ENCODE data around the gene EPOP. TPM values are rescaled to one million over a fixed set of nuclear protein-coding genes. Genes with fewer than 3 reads are reported as not detected.
A peak's percentile ranks its signal among the peaks of the same experiment; 100 is the strongest.

EPOP gene
- total and polyA plus RNA-seq, 2 of the 13 experiments (the other 11 are each of a cell fraction or from before 2014, with no cell fraction given) = 14.7 to 37.8 TPM

DNA sequence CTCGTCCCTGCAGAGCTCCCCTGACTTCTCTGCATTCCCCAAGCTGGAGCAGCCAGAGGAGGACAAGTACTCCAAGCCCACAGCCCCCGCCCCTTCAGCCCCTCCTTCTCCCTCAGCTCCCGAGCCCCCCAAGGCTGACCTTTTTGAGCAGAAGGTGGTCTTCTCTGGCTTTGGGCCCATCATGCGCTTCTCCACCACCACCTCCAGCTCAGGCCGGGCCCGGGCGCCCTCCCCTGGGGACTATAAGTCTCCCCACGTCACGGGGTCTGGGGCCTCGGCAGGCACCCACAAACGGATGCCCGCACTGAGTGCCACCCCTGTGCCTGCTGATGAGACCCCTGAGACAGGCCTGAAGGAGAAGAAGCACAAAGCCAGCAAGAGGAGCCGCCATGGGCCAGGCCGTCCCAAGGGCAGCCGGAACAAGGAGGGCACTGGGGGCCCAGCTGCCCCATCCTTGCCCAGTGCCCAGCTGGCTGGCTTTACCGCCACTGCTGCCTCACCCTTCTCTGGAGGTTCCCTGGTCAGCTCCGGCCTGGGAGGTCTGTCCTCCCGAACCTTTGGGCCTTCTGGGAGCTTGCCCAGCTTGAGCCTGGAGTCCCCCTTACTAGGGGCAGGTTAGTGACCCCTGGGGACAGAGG lies 41.7 kb upstream of the EPOP start (continued):
- TF ChIP-seq RBM22 (optimal IDR thresholded peaks at IDR 0.05; ENCODE audit: low read length) = peak; percentile 17
- TF ChIP-seq AGO2 (optimal IDR thresholded peaks at IDR 0.05; ENCODE audit: low read depth, low read length) = peak; percentile 93
- TF ChIP-seq POLR2A (IDR thresholded peaks at IDR 0.05; ENCODE audit: insufficient read depth in 1 of 2, low read depth in 2 of 2, low read length in 2 of 2) = 0 out of 4 replicates have a peak, but pooled peaks have one; percentile 7 to 20
- TF ChIP-seq, protein P1, sequence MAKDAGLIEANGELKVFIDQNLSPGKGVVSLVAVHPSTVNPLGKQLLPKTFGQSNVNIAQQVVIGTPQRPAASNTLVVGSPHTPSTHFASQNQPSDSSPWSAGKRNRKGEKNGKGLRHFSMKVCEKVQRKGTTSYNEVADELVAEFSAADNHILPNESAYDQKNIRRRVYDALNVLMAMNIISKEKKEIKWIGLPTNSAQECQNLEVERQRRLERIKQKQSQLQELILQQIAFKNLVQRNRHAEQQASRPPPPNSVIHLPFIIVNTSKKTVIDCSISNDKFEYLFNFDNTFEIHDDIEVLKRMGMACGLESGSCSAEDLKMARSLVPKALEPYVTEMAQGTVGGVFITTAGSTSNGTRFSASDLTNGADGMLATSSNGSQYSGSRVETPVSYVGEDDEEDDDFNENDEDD (CRISPR knock-in tag; IDR thresholded peaks at IDR 0.05; ENCODE audit: borderline replicate concordance) = no peak

DNA sequence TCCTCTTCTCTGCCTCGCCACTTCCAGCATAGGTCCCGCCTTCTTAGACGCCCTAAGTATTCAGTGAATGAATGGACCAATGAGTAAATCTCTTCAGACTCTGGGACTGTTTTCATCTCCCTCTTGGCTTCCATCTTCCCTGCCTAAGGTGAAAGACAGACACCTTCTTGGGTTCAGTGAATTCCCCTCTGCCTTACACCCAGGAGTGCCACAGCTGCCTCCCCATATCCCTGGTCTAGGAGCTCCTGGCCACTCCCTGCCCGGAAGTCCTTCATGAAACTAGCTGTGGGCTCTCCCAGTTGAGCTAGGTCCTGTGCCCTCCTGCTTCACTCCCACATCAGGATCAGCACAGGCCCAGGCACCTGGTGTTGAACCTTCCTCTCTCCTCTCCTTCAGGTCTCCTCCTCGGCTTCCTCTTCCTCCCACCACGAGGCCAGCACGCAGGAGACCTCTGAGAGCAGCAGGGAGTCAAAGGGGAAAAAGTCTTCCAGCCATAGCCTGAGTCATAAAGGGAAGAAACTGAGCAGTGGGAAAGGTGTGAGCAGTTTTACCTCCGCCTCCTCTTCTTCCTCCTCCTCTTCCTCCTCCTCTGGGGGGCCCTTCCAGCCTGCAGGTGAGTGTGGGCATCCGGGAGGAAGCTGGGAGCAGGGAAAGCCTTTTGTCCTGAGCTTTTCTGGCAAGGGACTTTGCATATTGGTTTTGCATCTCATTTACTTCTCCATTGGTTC lies 40.6 kb upstream of the EPOP start:
- intact Hi-C loops (cut with micrococcal nuclease; ENCODE audit: unreplicated experiment) = no loop called here
- H3K36me3 ChIP-seq (replicated peaks in 1 of 2; ENCODE audit: control insufficient read depth in 1 of 2, insufficient read depth in 2 of 2, low read length in 2 of 2) = peaks cover 47 to 87% of the 10 kb centered on the region in 2 experiments
- no peak for TF ChIP-seq ATAD3A (CRISPR knock-in tag; IDR thresholded peaks at IDR 0.05)
- TF ChIP-seq ZFP1 (CRISPR knock-in tag; IDR thresholded peaks at IDR 0.05) = no peak
- no peak for TF ChIP-seq FLYWCH1 (CRISPR knock-in tag; IDR thresholded peaks at IDR 0.05)
- TF ChIP-seq XBP1 (CRISPR knock-in tag; IDR thresholded peaks at IDR 0.05) = no peak
- TF ChIP-seq YY1 (IDR thresholded peaks at IDR 0.05; ENCODE audit: insufficient read depth, insufficient replicate concordance, low read depth, low read length) = no peak
- no peak for TF ChIP-seq ZNF446 (CRISPR knock-in tag; IDR thresholded peaks at IDR 0.05)
- TF ChIP-seq, protein P2, sequence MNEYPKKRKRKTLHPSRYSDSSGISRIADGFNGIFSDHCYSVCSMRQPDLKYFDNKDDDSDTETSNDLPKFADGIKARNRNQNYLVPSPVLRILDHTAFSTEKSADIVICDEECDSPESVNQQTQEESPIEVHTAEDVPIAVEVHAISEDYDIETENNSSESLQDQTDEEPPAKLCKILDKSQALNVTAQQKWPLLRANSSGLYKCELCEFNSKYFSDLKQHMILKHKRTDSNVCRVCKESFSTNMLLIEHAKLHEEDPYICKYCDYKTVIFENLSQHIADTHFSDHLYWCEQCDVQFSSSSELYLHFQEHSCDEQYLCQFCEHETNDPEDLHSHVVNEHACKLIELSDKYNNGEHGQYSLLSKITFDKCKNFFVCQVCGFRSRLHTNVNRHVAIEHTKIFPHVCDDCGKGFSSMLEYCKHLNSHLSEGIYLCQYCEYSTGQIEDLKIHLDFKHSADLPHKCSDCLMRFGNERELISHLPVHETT (CRISPR knock-in tag; conservative IDR thresholded peaks at IDR 0.05) = no peak
- TF ChIP-seq, protein P3, sequence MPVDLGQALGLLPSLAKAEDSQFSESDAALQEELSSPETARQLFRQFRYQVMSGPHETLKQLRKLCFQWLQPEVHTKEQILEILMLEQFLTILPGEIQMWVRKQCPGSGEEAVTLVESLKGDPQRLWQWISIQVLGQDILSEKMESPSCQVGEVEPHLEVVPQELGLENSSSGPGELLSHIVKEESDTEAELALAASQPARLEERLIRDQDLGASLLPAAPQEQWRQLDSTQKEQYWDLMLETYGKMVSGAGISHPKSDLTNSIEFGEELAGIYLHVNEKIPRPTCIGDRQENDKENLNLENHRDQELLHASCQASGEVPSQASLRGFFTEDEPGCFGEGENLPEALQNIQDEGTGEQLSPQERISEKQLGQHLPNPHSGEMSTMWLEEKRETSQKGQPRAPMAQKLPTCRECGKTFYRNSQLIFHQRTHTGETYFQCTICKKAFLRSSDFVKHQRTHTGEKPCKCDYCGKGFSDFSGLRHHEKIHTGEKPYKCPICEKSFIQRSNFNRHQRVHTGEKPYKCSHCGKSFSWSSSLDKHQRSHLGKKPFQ (CRISPR knock-in tag; IDR thresholded peaks at IDR 0.05; ENCODE audit: insufficient replicate concordance) = no peak
- TF ChIP-seq PAF1 (CRISPR knock-in tag; IDR thresholded peaks at IDR 0.05) = peak; percentile 62; the same call in 1 of the 2 replicates
- no peak for TF ChIP-seq KAT2B (IDR thresholded peaks at IDR 0.05; ENCODE audit: borderline replicate concordance, low read depth, low read length)
- TF ChIP-seq, protein P4, sequence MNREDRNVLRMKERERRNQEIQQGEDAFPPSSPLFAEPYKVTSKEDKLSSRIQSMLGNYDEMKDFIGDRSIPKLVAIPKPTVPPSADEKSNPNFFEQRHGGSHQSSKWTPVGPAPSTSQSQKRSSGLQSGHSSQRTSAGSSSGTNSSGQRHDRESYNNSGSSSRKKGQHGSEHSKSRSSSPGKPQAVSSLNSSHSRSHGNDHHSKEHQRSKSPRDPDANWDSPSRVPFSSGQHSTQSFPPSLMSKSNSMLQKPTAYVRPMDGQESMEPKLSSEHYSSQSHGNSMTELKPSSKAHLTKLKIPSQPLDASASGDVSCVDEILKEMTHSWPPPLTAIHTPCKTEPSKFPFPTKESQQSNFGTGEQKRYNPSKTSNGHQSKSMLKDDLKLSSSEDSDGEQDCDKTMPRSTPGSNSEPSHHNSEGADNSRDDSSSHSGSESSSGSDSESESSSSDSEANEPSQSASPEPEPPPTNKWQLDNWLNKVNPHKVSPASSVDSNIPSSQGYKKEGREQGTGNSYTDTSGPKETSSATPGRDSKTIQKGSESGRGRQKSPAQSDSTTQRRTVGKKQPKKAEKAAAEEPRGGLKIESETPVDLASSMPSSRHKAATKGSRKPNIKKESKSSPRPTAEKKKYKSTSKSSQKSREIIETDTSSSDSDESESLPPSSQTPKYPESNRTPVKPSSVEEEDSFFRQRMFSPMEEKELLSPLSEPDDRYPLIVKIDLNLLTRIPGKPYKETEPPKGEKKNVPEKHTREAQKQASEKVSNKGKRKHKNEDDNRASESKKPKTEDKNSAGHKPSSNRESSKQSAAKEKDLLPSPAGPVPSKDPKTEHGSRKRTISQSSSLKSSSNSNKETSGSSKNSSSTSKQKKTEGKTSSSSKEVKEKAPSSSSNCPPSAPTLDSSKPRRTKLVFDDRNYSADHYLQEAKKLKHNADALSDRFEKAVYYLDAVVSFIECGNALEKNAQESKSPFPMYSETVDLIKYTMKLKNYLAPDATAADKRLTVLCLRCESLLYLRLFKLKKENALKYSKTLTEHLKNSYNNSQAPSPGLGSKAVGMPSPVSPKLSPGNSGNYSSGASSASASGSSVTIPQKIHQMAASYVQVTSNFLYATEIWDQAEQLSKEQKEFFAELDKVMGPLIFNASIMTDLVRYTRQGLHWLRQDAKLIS (CRISPR knock-in tag; IDR thresholded peaks at IDR 0.05) = no peak

More for the DNA sequence above, 40.6 kb upstream of the EPOP start:
- Histone ChIP-seq H3K9me3 (ENCODE audit: low read length) (no peaks in the 10 kb centered on the region), H3K27me3 (ENCODE audit: control insufficient read depth in 1 of 2, insufficient read depth in 2 of 2, low read length in 2 of 2) (no peaks in the 10 kb centered on the region), H3K79me2 (ENCODE audit: insufficient read depth, low read length) (no peaks in the 10 kb centered on the region), H3K27ac (ENCODE audit: extremely low read length, insufficient read depth, low read length) (no peak overlapping the region), H3K4me2 (ENCODE audit: low read depth, low read length) (no peak overlapping the region), H3K4me1 (ENCODE audit: insufficient read depth, low read length) (peaks cover 27% of the 10 kb centered on the region), H3K9ac (ENCODE audit: insufficient read depth, low read depth, low read length) (no peak overlapping the region), H3K4me3 (replicated peaks in 1 of 3; ENCODE audit: insufficient read depth in 1 of 3, low read depth in 2 of 3, low read length in 3 of 3) (no peak overlapping the region), H4K20me1 (ENCODE audit: insufficient read depth, low read length) (no peaks in the 10 kb centered on the region), H2AFZ (ENCODE audit: low read length) (no peak overlapping the region)
- 98% methylated on average over 9 of the region's 9 CpGs for WGBS (ENCODE audit: low lambda C conversion rate)
- ChIA-PET CTCF (ENCODE audit: low intra/inter-chr PET ratio, low total read pairs) (no interaction called here), POLR2A (interaction anchor here (1.0 to 7.0 kb wide), 7 partner anchors 11 to 101 kb away, joined by 3 to 92 read pairs (median 5); partner anchors contain the start of genes EPOP and MLLT6)
- in situ Hi-C loops (cut with HindIII; ENCODE audit: extremely low pct_ligation_motif_present, low pct_unique_long_range_greater_than_20kb) = no loop called here
- FAIRE-seq (no peak), ATAC-seq (no peak), DNase-seq (ENCODE audit: low spot score) (no peak)
- no TSS peak for BruUV-seq (replicated peaks)
